PC-9 (cell line): ENCODE results near the gene MIF4GD. TPM values are rescaled to one million over a fixed set of nuclear protein-coding genes. Genes with fewer than 3 reads are reported as not detected.

ENCODE experiments used
- BruUV-seq: library from RNA; stranded (reverse); fragments of 400-500 nt; replicated peaks from 2 replicates; lab custom pipeline; 2021; lab: Mats Ljungman, UMichigan
- CTCF ChIA-PET: fragments of 300-600 bp; sonication (Branson Sonifier 250); formaldehyde crosslinking; loops from one replicate; lab custom pipeline; 2022; ENCODE audit warnings: antibody characterized with exemption; lab: Charles Lee
- POLR2A ChIA-PET: fragments of 300-600 bp; sonication (Branson Sonifier 250); formaldehyde crosslinking; loops from one replicate; lab custom pipeline; 2022; ENCODE audit warnings: antibody characterized with exemption; ENCODE audit not compliant: unreplicated experiment; lab: Charles Lee
- DNase-seq, 2 experiments: peaks; one replicate each; pipeline versions ENCODE4 v3.0.0 to v3.0.0-alpha.2; 2015 to 2022; ENCODE audit warnings: mixed read lengths in 1 of 2
- H2AFZ ChIP-seq: fragments of 200-600 bp; sonication (generic); 2 replicates; pipeline ENCODE4 v1.8.1; 2017; ENCODE audit warnings: antibody characterized with exemption
- H3F3A ChIP-seq: fragments of 200-600 bp; sonication (generic); 2 replicates; pipeline ENCODE4 v1.8.1; 2017; ENCODE audit warnings: antibody characterized with exemption, mild to moderate bottlenecking, low read depth; ENCODE audit not compliant: insufficient read depth
- H3K27ac ChIP-seq: fragments of 200-600 bp; sonication (generic); 2 replicates; pipeline ENCODE4 v1.6.1; 2016; ENCODE audit warnings: mixed run types
- H3K27me3 ChIP-seq: fragments of 200-600 bp; sonication (generic); 2 replicates; pipeline ENCODE4 v1.6.1; 2016; ENCODE audit warnings: low read depth, mixed run types; ENCODE audit not compliant: insufficient read depth
- H3K36me3 ChIP-seq: fragments of 200-600 bp; sonication (generic); 2 replicates; pipeline ENCODE4 v1.6.1; 2016; ENCODE audit warnings: low read depth, mixed run types
- H3K4me1 ChIP-seq: fragments of 200-600 bp; sonication (generic); replicated peaks from 2 replicates; pipeline ENCODE4 v1.6.1; 2016; ENCODE audit warnings: mixed run types; ENCODE audit not compliant: insufficient read depth
- H3K4me2 ChIP-seq: fragments of 200-600 bp; sonication (generic); 2 replicates; pipeline ENCODE4 v1.6.1; 2017; ENCODE audit warnings: mixed run types
- H3K4me3 ChIP-seq: fragments of 200-600 bp; sonication (generic); 2 replicates; pipeline ENCODE4 v1.6.1; 2016; ENCODE audit warnings: mixed run types
- H3K79me2 ChIP-seq: fragments of 200-600 bp; sonication (generic); 2 replicates; pipeline ENCODE4 v1.6.1; 2017; ENCODE audit warnings: low read depth, mixed run types
- H3K9me2 ChIP-seq: fragments of 200-600 bp; sonication (generic); 2 replicates; pipeline ENCODE4 v1.8.1; 2017; ENCODE audit warnings: mild to moderate bottlenecking; ENCODE audit not compliant: insufficient read depth
- H3K9me3 ChIP-seq: fragments of 200-600 bp; sonication (generic); 2 replicates; pipeline ENCODE4 v1.8.1; 2016; ENCODE audit warnings: low read depth; ENCODE audit not compliant: insufficient read depth
- H4K20me1 ChIP-seq: fragments of 200-600 bp; sonication (generic); 2 replicates; pipeline ENCODE4 v1.8.1; 2017; ENCODE audit not compliant: insufficient read depth
- EZH2 ChIP-seq: fragments of 200-600 bp; sonication (generic); IDR thresholded peaks from 2 replicates; pipeline ENCODE4 v1.8.0; 2017; ENCODE audit warnings: antibody characterized with exemption, low read depth
- intact Hi-C: fragments of 100-400 bp; cut with micrococcal nuclease; formaldehyde crosslinking; loops from one replicate; pipeline ENCODE4 v1.10.0; 2022; ENCODE audit not compliant: unreplicated experiment
- total RNA-seq: library from RNA; stranded (reverse); gene quantifications from 2 replicates; pipeline ENCODE4 v1.2.3, GENCODE V29; 2021
- TF ChIP-seq, protein P1 (sequence below): fragments of 200-600 bp; sonication (generic); conservative IDR thresholded peaks from 2 replicates; pipeline ENCODE4 v1.6.1; 2017; ENCODE audit warnings: mixed run types, antibody characterized with exemption, mild to moderate bottlenecking, moderate library complexity

Gene MIF4GD
- total RNA-seq, 1 experiment from 2014 or later = 23.4 TPM

GRCh38 chr17:75241143-75241430 is 29.9 kb downstream of the MIF4GD start:
- Histone ChIP-seq H4K20me1 (0 out of 2 replicates have a peak, but pooled peaks cover 3% of the 10 kb centered on the region), H3F3A (peaks cover 19% of the 10 kb centered on the region; the same call in 1 of the 2 replicates), H3K4me1 (no peaks in the 10 kb centered on the region), H3K9me2 (no peaks in the 10 kb centered on the region), H3K79me2 (no peaks in the 10 kb centered on the region), H2AFZ (no peak overlapping the region), H3K36me3 (0 out of 2 replicates have a peak, but pooled peaks cover 7% of the 10 kb centered on the region), H3K27ac (no peak overlapping the region), H3K9me3 (no peaks in the 10 kb centered on the region), H3K27me3 (no peaks in the 10 kb centered on the region), H3K4me3 (no peak overlapping the region), H3K4me2 (no peak overlapping the region)
- BruUV-seq = no TSS peak
- intact Hi-C loops = no loop called here
- POLR2A ChIA-PET = no interaction called here
- DNase-seq = no peak
- CTCF ChIA-PET = interaction anchor here (0.6 kb wide), 1 partner anchor 232 kb away, joined by 8 read pairs; no protein-coding TSS in a partner anchor
- TF ChIP-seq, protein P1, sequence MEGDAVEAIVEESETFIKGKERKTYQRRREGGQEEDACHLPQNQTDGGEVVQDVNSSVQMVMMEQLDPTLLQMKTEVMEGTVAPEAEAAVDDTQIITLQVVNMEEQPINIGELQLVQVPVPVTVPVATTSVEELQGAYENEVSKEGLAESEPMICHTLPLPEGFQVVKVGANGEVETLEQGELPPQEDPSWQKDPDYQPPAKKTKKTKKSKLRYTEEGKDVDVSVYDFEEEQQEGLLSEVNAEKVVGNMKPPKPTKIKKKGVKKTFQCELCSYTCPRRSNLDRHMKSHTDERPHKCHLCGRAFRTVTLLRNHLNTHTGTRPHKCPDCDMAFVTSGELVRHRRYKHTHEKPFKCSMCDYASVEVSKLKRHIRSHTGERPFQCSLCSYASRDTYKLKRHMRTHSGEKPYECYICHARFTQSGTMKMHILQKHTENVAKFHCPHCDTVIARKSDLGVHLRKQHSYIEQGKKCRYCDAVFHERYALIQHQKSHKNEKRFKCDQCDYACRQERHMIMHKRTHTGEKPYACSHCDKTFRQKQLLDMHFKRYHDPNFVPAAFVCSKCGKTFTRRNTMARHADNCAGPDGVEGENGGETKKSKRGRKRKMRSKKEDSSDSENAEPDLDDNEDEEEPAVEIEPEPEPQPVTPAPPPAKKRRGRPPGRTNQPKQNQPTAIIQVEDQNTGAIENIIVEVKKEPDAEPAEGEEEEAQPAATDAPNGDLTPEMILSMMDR = no peak
- no peak for TF ChIP-seq EZH2

DNA sequence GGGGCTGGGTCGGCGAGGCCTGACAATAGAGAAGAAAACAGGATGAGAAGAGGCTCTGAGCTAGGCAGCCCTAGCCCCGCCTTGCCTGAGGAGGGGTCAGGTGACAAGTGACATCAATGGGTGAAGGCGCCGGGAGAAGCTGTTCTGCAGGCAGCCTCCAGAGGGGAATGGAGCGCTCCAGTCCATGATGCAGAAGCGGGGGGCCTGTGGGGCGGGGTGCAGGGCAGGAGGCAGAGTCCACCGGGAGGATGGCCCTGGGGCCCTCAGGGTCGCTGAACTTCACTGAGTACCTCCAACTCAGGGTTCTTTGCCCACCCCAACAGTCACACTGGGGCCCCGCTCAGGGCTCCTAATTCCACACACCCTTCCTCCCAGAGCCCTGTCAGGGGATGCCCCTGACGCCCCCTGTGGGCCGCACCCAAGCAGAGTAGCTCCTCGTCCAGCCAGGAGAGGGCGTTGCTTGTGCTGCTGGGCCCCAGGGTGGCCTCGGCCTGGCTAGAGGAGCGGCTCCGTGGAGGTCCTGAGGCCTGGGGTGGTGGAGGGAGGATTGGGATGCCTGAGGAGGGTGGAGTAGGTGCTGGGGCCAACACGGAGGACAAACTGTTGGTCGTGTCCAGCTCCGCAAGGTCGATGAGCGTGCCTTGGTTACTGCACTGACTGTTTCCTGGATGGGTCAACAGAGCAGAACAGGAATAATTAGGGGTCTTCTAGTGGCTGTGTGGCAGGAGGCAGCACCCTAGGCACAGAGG is 30.5 kb downstream of the MIF4GD start:
- H3K27me3 ChIP-seq = no peaks in the 10 kb centered on the region
- no peaks in the 10 kb centered on the region for H3K9me3 ChIP-seq
- CTCF ChIA-PET = interaction anchor here (0.6 kb wide), 2 partner anchors 42 to 232 kb away, joined by 6 to 8 read pairs; no protein-coding TSS in a partner anchor
- POLR2A ChIA-PET = interaction anchor here (0.6 kb wide), 1 partner anchor 180 kb away, joined by 8 read pairs; no protein-coding TSS in a partner anchor
- 0 out of 2 replicates have a peak, but pooled peaks cover 3% of the 10 kb centered on the region for H4K20me1 ChIP-seq
- 0 out of 2 replicates have a peak, but pooled peaks cover 4% of the 10 kb centered on the region for H3K36me3 ChIP-seq
- H3K79me2 ChIP-seq = no peaks in the 10 kb centered on the region
- no peak overlapping the region for H3K27ac ChIP-seq
- no peaks in the 10 kb centered on the region for H3K9me2 ChIP-seq
- intact Hi-C loops = no loop called here
- no peak for TF ChIP-seq EZH2
- TF ChIP-seq, protein P1 = peak; percentile 62; the same call in 1 of the 2 replicates
- no peaks in the 10 kb centered on the region for H3K4me1 ChIP-seq
- BruUV-seq = no TSS peak
- no peak overlapping the region for H3K4me3 ChIP-seq
- no peak overlapping the region for H3K4me2 ChIP-seq
- peaks cover 25% of the 10 kb centered on the region; the same call in 1 of the 2 replicates for H3F3A ChIP-seq
- H2AFZ ChIP-seq = no peak overlapping the region
- peak in 1 of 2 experiments; percentile 37 for DNase-seq

DNA sequence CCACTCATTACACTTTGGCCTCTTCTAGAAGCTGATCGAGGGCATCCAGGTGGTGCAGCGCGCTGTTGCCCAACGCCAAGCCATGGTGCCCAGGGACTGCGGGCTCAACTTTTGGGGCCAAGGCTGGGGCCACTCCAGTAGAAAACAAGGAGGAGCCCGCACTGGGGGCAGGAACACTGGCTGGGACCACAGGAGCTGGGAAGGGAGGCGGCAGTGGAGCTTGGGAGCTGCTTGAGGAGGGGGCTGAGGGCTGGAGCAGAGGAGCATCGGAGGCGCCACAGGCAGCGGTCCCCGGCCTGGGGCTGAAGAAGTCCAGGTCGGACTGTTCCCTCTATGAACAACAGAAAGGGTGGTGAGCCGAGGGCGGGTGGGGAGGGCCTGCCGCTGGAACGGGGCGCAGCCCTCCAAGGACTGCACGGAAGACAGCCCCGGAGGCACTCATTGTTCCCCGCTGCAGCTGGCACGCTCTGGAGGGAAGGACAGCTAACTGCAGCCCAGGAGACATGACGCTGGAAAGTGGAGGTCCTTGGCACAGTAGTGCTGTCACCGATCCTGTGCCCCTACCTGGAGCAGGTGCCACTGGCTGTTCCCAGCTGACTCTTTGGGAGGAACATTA is 31.1 kb downstream of the MIF4GD start:
- intact Hi-C loops = no loop called here
- no peak overlapping the region for H3K4me3 ChIP-seq
- ChIA-PET CTCF (interaction anchor here (0.6 to 0.7 kb wide), 2 partner anchors 41 to 278 kb away, joined by 6 to 9 read pairs; no protein-coding TSS in a partner anchor), POLR2A (interaction anchor here (0.6 to 0.7 kb wide), 3 partner anchors 10 to 180 kb away, joined by 4 to 8 read pairs (median 5); no protein-coding TSS in a partner anchor)
- no peaks in the 10 kb centered on the region for H3K27me3 ChIP-seq
- H3K36me3 ChIP-seq = 0 out of 2 replicates have a peak, but pooled peaks cover 9% of the 10 kb centered on the region
- H3F3A ChIP-seq = peaks cover 31% of the 10 kb centered on the region; the same call in 1 of the 2 replicates
- H3K4me1 ChIP-seq = no peaks in the 10 kb centered on the region
- no peak for TF ChIP-seq EZH2
- TF ChIP-seq, protein P1 = no peak
- DNase-seq = no peak
- H3K4me2 ChIP-seq = no peak overlapping the region
- no peak overlapping the region for H2AFZ ChIP-seq
- 0 out of 2 replicates have a peak, but pooled peaks cover 3% of the 10 kb centered on the region for H4K20me1 ChIP-seq
- H3K9me3 ChIP-seq = no peaks in the 10 kb centered on the region
- H3K9me2 ChIP-seq = no peaks in the 10 kb centered on the region
- no TSS peak for BruUV-seq
- H3K79me2 ChIP-seq = no peaks in the 10 kb centered on the region
- no peak overlapping the region for H3K27ac ChIP-seq
